SK-MEL-5 (cell line): Measurements from ENCODE around the gene ACOT7. TPM values are rescaled to one million over a fixed set of nuclear protein-coding genes. Genes with fewer than 3 reads are reported as not detected.

Experiments used
- DNase-seq: peaks from one replicate; pipeline ENCODE4 v3.0.0-alpha.2; 2016; ENCODE audit warnings: low read depth, low spot score
- in situ Hi-C: cut with HindIII; loops from 2 replicates; pipeline ENCODE4 v1.10.0; 2016; ENCODE audit warnings: low sequenced_read_pairs, high pct_unique_total_duplicates, low pct_unique_long_range_greater_than_20kb
- total RNA-seq: library from RNA; depleted of rRNA; stranded (reverse); fragments of >200 nt; shearing (Covaris generic); gene quantifications from 2 replicates; pipeline ENCODE4 v1.2.3, GENCODE V29; 2014

The ACOT7 gene
- total RNA-seq, 1 experiment from 2014 or later = 125 TPM

- no peak for DNase-seq
- in situ Hi-C loops = no loop called here
These were observed 149.0 kb downstream of the ACOT7 start for GRCh38 chr1:6244401-6245049.

- in situ Hi-C loops = no loop called here
These were observed 149.6 kb downstream of the ACOT7 start, which contains the start of gene HES3 for GRCh38 chr1:6243993-6244392. Gene HES3 (plus strand): TSS chr1:6244179. CDS start chr1:6244366, 187 bp downstream.

GRCh38 chr1:6243053-6243834 lies 150.3 kb downstream of the ACOT7 start:
- in situ Hi-C loops = no loop called here
- DNase-seq = no peak

More at GRCh38 chr1:6243993-6244392, 149.6 kb downstream of the ACOT7 start, which contains the start of gene HES3:
- DNase-seq = no peak

- no peak for DNase-seq
- in situ Hi-C loops = no loop called here
These were observed 151.5 kb downstream of the ACOT7 start for GRCh38 chr1:6241887-6242740.

DNA sequence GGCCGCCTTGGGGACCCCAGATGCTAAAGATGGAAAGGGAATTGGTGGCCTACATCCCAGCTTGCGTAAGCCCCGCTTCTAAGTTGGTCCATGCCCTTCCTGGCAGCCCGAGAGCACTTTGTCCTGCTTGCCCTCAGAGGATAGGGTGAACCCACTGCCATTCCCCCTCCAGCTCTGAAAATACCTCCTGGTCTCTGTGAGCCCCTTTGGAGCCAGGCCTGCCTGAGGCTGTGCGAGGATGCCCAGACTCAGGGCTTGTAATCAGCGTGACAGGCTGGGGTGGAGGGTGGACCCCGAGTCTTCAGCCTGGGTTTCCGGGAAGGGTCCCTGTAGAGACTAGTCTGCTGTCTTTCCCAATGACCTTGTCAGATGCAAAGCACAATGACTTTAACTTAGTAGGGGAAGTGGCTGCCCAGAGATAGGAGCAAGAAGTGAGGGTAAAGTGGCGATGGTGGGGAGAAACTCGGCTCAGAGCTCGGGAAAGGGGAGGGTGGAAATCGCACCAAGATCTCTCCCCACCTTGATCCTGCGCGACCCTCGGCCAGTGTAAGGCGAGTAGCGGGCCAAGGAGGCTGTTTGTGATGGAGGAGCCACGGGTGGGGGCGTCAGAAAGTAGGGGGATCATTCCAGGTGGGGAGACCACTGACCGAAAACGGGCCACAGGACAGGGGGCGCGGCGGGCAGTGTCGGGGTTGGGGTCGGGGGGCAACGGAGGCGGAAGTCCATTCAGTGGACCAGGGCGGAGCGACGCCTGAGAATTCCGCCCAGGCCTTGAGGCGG lies 152.3 kb downstream of the ACOT7 start:
- in situ Hi-C loops = no loop called here
- DNase-seq = no peak

GRCh38 chr1:6239950-6240768 lies 153.4 kb downstream of the ACOT7 start:
- DNase-seq = no peak
- in situ Hi-C loops = no loop called here

DNA sequence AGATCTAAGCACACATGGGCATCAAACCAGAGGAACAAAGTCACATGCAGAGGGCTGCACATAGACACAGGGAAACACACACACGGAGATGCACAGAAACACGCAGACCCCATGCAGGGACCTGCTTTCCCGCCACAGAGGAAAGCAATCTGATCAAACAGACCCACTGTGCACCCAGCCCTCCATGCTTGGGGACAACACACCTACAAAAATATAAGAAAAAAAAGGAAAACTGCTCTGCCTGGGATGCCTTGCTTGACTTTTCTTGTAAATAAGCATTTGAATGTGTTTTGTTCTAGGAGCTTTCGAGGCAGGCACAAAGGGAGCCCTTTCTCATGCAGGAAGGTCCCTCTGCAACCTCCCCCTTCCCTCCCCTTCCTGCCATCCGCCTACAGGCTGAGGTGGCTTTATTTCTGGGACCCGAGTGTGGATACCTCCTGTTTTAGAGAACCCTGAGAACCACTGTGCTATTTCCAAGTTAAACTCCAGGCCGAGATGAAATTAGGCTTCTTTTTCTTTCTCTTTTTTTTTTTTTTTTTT lies 154.3 kb downstream of the ACOT7 start:
- in situ Hi-C loops = no loop called here
- no peak for DNase-seq

DNA sequence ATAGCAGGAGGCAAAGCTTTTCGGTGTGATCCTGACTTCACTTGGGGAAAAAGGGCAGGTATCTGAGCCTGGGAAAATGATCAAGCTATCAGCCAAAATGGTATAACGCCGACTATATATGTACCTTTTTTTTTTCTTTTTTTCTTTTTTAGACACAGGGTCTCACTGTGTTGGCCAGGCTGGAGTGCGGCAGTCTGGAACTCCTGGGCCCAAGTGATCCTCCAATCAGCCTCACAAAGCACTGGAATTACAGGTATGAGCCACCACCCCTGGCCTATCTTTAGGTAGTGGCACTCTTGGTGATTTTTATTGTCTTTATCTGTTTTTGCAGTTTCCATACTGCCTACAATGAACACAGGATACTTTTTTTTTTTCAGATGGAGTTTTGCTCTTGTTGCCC lies 156.5 kb downstream of the ACOT7 start:
- DNase-seq = no peak
- in situ Hi-C loops = no loop called here

DNA sequence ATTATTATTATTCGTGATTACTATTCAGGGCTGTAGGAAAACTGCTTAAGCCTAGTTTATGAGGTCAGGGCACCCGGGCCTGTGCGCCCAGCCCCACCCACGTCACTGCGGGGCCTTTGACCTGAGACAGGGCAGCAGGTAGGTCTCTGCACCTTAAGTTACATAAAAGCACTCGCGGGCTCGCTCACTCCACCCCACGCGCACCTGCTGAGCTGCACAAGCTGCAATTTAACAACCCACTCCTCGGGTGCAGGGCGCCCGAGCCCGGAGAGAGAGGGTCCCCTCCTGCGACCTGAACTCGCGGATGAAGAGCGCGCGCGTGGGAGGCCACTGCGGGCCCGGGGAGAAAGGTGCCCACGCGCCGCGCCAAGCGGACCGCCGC lies 158.3 kb downstream of the ACOT7 start:
- DNase-seq = no peak
- in situ Hi-C loops = no loop called here

- DNase-seq = no peak
- in situ Hi-C loops = no loop called here
These were observed 158.9 kb downstream of the ACOT7 start for GRCh38 chr1:6234502-6235295.

DNA sequence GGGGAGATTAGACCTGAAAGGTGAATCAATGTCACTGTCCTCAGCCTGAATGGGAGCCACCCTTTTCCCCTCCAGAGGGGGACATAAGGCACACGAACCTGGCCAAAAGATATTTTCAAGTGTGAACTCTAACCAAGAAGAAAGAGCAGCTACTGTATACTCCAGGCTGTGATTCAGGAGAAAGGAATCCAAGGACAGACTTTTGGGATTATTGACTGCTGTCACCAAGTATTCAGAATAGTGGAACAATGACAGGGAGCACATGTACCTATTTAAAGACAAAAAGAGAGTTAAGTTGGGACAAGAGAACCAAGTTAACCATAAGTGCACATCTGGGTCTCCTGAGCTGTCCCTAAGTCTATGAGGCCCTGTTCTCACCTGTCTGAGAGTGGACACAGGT lies 160.2 kb downstream of the ACOT7 start:
- DNase-seq = no peak
- in situ Hi-C loops = no loop called here

- in situ Hi-C loops = no loop called here
- no peak for DNase-seq
These were observed 167.9 kb downstream of the ACOT7 start for GRCh38 chr1:6225651-6226050.

GRCh38 chr1:6224718-6225117 lies 168.8 kb downstream of the ACOT7 start:
- DNase-seq = no peak
- in situ Hi-C loops = no loop called here

- in situ Hi-C loops = no loop called here
- DNase-seq = no peak
These were observed 169.9 kb downstream of the ACOT7 start for GRCh38 chr1:6223617-6224016.

DNA sequence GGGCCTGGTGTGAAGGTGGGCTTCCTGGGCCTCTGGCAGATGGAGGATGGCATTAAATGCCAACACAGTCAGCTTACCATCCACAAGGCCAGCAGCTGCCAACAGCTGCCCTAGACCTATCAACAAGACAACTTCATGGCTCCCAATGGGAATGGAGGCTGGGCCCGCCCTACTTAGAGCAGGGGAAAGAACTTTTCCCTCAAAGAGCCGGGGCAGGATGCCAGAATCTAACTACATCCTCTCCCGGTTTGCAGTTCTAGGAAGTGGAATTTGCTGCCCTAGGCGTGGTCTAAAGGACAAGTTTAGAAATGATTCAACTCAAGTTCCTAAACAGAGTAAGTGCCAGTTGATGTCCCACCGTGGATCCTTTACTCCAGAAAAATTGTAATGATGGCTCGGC lies 170.9 kb downstream of the ACOT7 start:
- DNase-seq = no peak
- in situ Hi-C loops = no loop called here

DNA sequence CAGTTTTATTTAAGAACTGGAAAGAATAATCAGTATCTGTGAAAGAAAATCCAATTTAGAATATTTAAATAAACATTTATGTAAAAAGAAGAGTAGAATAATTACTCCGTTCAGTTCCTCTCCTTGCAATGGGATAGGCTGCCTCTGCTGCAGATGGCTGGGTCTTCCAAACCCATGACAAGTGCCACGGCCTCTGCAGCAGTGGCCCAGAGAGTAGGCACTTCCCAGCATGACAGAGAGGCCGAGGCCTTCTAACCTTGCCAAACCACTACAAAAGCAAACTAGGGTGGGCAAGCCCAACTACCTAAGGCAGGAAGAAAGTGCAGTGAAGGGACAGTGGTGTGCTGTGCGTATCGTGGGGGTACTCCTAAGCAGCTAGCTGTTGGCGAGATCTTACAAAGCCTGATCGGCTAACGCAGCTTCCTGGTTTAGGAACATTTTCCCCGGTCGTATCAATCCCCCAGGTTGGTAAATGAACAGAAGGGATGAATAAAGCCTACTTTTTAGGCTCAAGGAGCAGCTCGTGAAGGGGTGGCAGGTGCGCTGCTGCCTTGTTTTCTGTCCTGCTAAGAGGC lies 172.3 kb downstream of the ACOT7 start:
- DNase-seq = no peak

More for the DNA sequence above, 172.3 kb downstream of the ACOT7 start:
- in situ Hi-C loops = no loop called here
